Activated CD4-positive, alpha-beta T cell treated with anti-CD3 and anti-CD28 coated beads for 48 hours (primary cell): ENCODE data around the gene KCNC1.

Source experiments
- DNase-seq: peaks from one replicate; pipeline ENCODE4 v3.0.0-alpha.2; 2020

KCNC1 gene

DNA sequence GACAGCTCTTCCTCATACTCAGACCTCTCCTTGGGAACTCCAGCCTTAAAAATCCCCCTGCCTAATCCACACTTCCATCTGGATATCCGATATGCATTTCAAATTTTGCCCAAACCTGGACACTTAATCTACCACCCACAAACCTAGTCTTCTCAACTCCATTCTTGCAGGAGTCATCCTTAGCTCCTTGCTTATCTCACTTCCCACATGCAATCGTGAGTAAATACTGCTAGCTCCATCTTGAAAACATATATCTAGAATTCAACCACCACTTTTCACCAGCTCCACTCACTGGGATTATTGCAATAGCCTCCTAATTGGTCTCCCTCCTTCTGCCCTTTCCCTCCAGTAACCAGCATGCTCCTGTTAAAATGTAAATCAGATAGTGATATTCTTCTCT is 17.8 kb upstream of the KCNC1 start:
- DNase-seq: no peak

DNA sequence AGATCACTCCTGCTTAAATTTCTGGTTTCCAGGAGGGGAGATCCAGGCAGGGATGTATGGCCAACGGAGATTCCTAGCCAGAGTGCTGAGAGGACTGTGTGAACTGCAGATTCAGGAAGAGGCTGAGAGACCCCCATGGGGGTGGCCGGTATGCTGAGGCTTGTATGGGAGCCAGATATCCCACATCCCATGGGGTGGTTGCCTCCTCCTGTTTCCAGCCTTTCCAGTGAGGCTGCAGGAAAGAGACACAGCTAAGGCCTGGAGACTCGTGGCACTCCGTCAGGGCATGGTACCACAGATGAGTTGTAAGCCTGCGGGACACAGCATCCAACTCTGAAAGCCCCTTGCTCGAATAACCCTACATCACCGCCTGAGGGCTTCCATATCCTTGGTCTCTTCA is 16.6 kb upstream of the KCNC1 start:
- DNase-seq: no peak

DNA sequence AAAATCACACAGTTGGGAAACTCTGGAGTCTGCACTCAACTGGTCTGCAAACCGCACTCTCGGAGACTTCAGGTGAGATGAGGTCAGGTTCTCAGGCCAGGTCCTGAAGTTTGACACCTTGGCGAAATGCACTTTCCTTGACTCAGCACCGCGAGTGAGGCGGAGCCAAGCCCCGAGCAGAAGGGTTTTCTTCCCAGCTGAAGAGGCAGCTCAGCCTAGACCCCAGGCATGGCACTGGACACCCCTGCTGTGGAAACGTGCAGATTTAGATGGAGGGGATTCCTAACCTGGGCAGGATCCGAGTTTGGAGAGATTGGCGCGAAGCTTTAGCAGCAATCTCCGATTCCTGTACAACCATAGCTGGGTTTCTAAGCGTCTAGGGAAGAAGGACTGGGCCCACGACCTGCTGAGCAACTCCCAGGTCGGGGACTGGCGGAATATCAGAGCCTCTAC is 16.0 kb upstream of the KCNC1 start:
- no peak for DNase-seq

DNA sequence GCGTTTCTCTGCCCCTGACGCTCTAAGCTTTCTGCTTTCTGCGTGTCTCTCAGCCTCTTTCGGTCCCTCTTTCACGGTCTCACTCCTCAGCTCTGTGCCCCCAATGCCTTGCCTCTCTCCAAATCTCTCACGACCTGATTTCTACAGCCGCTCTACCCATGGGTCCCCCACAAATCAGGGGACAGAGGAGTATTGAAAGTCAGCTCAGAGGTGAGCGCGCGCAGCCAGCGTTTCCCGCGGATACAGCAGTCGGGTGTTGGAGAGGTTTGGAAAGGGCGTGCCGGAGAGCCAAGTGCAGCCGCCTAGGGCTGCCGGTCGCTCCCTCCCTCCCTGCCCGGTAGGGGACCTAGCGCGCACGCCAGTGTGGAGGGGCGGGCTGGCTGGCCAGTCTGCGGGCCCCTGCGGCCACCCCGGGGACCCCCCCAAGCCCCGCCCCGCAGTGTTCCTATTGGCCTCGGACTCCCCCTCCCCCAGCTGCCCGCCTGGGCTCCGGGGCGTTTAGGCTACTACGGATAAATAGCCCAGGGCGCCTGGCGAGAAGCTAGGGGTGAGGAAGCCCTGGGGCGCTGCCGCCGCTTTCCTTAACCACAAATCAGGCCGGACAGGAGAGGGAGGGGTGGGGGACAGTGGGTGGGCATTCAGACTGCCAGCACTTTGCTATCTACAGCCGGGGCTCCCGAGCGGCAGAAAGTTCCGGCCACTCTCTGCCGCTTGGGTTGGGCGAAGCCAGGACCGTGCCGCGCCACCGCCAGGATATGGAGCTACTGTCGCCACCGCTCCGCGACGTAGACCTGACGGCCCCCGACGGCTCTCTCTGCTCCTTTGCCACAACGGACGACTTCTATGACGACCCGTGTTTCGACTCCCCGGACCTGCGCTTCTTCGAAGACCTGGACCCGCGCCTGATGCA is 15.3 kb upstream of the KCNC1 start, which contains the start of gene MYOD1:
MYOD1 (plus strand) TSS at position 544 of the 910 bp plus-strand sequence; CDS start at position 756, 212 bp downstream.
- no peak for DNase-seq

DNA sequence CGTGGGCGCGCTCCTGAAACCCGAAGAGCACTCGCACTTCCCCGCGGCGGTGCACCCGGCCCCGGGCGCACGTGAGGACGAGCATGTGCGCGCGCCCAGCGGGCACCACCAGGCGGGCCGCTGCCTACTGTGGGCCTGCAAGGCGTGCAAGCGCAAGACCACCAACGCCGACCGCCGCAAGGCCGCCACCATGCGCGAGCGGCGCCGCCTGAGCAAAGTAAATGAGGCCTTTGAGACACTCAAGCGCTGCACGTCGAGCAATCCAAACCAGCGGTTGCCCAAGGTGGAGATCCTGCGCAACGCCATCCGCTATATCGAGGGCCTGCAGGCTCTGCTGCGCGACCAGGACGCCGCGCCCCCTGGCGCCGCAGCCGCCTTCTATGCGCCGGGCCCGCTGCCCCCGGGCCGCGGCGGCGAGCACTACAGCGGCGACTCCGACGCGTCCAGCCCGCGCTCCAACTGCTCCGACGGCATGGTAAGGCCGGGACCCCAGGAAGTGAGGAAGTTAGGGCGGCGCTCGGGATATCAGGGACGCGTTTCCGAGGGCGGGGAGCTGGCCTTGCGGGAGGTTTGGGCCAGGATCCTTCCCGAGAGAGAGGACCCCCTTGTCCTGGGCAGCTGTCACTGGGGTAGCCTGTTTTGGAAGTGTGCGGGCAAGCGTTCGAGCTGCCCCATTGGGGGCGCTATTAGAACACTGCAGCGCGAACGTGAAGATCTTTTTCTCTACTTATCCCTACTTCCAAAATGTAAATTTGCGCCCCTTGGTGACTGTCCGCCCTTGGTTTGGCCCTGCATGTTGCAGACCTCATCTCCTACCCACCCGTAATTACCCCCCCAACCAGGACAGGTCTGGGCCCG is 14.4 kb upstream of the KCNC1 start:
- no peak for DNase-seq

DNA sequence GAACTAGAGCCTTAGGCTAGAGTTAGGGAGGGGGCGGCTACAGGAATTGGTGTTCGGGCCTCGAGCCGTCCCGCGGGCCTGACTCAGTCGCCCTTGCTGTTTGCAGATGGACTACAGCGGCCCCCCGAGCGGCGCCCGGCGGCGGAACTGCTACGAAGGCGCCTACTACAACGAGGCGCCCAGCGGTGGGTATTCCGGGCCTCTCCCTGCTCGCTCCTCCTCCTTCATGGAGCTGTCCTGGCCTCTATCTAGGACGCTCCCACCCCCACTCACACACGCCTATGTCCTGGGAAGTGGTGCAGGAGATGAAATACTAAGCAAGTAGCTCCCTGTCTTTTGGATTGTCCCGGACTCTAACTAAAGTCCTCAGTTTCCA is 13.8 kb upstream of the KCNC1 start:
- no peak for DNase-seq

DNA sequence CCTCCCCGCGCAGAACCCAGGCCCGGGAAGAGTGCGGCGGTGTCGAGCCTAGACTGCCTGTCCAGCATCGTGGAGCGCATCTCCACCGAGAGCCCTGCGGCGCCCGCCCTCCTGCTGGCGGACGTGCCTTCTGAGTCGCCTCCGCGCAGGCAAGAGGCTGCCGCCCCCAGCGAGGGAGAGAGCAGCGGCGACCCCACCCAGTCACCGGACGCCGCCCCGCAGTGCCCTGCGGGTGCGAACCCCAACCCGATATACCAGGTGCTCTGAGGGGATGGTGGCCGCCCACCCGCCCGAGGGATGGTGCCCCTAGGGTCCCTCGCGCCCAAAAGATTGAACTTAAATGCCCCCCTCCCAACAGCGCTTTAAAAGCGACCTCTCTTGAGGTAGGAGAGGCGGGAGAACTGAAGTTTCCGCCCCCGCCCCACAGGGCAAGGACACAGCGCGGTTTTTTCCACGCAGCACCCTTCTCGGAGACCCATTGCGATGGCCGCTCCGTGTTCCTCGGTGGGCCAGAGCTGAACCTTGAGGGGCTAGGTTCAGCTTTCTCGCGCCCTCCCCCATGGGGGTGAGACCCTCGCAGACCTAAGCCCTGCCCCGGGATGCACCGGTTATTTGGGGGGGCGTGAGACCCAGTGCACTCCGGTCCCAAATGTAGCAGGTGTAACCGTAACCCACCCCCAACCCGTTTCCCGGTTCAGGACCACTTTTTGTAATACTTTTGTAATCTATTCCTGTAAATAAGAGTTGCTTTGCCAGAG is 13.2 kb upstream of the KCNC1 start:
- DNase-seq: no peak

DNA sequence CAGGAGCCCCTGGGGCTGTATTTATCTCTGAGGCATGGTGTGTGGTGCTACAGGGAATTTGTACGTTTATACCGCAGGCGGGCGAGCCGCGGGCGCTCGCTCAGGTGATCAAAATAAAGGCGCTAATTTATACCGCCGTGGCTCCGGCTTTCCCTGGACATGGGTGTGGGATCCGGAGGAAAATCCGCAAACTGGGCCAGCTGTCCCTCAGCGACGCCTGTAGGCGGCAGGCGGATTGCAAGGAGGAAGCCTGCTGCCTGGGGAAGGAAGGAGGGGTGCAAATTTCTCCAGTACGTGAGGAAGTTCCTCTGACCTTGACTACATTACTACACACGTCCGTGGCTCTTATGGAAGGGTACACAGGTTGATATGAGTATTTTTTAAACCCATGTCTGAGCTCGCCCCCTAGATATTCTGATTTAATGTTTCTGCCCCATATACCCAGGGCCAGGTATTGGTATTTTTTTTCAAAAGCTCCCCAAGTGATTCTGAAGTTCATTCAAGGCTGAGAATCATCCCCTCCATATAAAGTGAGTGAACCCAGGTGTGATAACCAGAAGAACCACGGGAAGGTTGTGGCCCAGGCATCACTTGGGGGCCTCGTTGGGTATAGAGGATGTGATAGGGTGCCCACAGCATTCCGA is 12.5 kb upstream of the KCNC1 start:
- no peak for DNase-seq

DNA sequence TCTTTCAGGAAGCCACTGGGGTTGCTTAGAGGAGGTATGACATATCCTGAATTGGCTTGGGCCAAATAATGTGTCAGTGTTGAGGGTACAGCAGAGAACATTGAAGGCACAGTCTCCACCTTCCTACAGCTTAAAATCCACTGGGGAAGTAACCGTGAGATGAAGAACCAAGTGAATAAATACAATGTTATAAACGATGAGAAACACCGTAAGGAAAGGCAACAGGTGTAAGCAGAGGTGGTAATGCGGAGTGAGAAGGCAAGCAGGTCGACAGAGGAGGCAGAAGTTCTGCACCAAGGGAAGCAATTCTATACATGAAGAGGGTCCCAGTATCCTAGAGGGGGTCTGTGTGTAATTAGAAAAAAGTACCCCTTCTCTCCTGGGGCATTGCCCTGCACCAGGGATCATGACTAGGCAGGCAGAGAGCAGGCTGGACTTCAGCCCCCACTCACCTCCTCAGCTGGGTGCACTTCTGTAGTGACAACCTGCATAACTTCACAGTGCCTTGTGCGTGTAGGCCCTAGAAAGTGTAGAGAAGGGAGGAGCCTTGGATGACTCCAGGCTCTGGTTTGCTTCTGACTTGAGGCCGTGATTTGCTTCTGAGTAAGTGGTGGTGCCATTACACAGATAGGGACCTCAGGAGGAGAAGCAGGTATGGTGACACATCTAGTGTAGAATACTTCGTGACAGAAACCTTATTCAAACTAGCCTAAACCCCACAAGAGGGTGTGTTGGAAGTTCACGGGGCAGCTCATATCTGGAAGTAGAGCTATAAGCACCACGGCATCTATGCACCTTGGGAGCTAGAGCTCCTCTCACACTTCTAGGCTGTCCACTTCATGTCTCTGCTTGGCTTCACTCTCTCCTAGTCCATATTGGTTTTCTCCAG is 10.3 kb upstream of the KCNC1 start:
- no peak for DNase-seq

DNA sequence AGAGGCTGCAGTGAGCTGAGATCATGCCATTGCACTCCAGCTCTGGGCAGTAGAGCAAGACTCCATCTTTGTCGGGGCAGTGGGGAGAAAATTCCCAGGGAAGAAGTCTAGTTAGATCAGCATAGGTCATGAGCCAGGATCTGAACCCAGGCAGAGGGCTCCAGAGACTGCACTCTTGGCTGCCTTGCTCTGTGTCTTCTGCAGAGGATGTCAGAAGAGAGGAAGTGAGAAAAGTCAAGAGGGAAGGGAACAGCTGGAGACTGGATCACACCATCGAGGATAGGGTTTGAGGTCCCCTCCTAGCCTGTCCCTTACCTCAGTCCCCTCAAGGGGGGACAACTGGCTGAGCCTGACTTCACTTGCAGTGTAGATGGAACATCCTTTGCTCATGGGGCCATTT is 9.4 kb upstream of the KCNC1 start:
- DNase-seq: no peak

DNA sequence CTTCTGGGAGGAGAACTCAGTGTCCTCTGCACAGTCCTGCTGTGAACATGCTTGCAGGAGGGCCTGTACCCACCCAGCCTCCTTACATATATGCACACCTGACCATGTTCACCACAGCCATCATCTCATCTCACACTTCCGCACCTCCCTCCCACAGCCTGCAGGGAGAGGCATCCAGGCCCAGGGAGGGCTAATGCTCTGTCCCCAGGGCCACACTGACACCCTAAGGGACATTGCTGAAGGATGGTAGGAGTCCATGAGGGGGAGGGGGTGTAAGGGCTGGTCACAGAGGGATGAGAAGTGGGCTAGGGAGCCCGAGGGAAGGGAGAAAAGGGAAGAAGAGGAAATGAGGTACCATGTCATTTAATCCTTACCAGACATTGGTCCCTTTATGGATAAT is 4.4 kb upstream of the KCNC1 start:
- no peak for DNase-seq

DNA sequence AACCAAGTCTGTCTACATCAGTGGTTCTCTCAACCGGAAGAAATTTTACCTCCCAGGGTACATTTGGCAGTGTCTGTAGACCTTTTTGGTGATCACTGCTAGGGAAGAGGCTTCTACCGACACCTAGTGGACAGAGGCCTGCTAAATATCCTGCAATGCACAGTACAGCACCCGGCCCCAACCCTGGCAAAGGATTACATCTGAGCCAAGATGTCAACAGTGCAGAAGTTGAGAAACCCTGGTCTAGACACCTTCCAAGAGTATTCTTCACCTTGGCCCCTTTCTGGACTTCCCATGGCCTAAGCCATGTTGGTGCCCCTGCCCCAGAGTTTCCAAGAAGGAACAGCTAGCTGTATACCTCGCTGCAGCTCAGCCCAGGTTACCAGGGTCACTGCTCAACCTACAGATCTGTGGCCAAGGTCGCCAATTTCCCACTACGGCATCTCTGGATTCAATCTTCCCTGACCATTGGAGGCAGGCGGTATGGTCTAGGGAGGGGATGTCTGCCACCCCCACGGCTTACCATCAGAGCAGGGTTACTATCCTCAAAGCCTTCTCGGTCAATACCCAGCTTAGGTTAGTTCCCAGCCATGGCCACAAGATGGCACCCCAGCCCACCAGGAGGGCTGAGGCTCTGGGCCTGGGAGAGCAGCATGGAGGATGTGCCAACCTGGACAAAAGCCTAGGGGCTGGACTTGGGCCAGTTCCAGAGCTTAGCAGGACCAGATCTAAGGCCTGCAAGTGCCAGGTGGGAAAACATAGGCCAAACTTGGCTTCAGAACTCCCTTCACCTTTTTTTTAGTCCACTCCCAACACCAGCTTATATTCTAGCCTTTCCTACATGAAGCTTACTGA is 3.7 kb upstream of the KCNC1 start:
- peak; percentile 80 for DNase-seq

DNA sequence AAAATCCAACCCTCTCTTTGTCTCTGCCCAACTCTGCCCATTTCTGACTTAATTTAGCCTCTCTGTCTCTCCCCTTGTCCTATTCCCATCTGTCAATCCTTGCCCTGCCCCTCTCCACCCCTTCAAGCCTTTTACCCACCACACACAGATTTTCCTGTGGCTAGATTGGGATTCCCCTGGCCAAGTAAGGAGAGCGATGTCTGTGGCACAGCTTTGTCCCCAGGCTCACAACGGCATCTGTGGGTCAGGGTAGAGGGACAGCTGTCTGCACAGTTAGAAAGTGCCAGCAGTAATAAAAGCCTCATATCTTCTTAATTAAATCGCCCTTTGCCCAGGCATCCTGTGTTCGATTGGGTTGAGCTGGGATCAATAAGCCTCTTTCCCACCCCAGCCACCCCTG is 1.3 kb upstream of the KCNC1 start:
- DNase-seq: no peak

DNA sequence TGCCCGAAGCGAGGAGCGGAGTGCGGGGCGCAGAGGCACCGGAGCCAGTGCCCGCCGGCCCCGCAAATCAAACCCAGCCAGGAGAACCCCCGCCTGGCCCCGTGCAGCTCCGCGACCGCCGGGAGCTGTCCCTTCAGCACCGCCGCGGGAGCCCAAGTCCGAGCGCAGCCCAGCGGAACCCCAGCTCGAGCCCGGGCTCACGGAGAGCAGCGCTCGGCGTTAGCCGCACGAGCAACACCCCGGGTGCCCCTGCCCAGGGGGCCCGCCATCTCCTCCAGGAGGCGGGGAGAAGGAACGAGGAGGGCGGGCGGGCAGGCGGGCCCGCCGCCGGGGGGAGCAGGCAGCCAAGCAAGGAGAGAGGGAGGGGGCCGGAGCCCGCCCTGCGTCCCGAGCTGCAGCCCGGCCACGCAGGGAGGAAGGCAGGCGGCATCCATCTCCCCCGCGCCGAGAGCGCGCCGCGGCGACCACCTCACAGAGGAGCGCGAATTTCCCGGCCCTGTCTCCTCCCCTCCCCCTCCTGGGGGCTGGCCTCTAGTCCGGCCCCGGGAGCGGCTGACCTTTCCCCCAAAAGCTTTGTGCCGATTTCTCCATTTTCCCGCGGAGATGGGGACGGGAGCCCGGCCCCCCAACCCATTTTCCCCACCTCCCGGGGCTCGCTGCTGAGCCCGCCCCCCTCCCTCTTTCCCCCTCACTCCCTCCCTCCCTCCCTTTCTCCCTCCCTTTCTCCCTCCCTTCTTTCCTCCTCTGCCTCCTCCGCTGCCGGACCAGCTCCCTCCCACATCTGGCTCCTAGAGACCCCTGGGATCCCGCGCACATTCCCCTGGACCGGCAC is 621 bp downstream of the KCNC1 start:
- DNase-seq: peak; percentile 64

DNA sequence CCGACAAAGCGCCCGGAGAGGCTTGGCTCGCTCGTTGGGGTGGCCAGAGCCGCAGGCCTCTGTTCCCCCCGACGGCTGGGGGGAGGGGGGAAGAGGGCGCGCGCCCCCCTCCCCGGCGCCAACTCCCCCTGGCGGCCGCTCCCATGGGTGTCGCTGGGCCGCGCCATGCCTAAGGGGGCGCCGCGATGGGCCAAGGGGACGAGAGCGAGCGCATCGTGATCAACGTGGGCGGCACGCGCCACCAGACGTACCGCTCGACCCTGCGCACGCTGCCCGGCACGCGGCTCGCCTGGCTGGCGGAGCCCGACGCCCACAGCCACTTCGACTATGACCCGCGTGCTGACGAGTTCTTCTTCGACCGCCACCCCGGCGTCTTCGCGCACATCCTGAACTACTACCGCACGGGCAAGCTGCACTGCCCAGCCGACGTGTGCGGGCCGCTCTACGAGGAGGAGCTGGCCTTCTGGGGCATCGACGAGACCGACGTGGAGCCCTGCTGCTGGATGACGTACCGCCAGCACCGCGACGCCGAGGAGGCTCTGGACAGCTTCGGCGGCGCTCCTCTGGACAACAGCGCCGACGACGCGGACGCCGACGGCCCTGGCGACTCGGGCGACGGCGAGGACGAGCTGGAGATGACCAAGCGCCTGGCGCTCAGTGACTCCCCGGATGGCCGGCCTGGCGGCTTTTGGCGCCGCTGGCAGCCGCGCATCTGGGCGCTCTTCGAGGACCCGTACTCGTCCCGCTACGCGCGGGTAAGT is 1.4 kb downstream of the KCNC1 start:
- no peak for DNase-seq

DNA sequence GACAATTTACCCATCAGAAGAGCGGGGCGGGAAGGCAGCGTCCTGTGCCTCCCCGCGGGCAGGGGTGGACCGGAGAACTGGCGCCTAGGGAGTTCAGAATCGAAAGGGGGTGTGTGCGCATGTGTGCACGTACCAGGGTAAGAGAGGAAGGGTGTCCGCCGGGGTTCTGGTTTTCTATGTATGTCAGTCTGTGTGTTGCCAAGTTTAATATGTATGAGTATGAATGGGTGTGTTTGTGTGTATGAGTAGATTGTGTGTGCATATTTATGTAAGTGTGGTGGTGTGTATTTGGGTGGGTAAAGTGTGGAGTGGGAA is 2.0 kb downstream of the KCNC1 start:
- no peak for DNase-seq

DNA sequence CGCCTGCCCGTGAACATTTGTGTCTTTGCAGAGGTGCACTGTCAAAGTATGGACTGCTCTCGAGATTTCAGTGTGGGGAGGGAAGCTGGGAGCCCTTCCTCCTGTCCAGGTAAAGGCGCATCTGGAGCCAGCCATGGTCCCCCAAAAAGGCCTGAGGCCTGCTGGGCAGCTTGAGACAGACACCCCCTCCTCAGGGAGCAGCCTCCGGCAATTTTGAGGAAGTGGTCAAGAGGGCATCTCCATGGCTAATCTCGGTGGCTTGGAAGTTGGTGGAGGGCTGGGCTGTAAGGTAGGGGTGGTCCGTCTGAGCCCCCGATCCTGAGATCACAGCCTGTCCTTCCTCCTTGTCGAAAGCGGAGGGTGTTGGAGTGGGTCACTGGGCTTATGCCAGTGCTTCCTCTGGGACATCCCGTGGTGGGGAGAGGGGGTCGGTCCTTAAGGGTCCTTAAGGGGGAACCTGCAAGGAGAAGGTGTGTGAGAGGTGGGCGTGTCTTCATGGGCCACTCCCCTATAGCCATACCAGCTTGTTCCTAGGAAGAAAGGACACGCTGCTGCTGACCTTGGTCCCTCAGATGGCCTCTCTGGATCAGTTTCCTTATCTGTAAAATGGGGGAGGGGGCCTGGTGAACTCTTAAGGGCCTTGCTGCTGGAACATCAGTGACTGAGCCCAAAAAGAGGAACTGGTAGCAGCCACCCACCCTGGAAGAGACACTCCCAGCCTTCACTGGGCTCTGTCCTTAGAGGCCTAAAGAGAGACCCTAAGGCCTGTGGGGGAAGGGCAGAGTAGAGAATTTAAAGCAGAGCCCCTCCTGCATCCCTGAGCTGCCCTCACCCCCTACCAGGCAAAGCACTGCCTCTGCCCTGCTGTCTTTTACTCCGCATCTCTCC is 2.6 kb downstream of the KCNC1 start:
- DNase-seq: no peak
